Natural killer cell (primary cell): ENCODE results near the gene CDK14. TPM values are rescaled to one million over a fixed set of nuclear protein-coding genes. Genes with fewer than 3 reads are reported as not detected.

Experiments used
- ATAC-seq, 3 donors: fragments of 150-1000 bp in 2 of 3; fragments of 200-7000 bp in 1 of 3; cut with Tn5 transposase; 1 replicate in 1 of 3; 2 replicates in 2 of 3; pipeline ENCODE4 v1.10.0; 2021; ENCODE audit warnings: mild to moderate bottlenecking in 2 of 3, moderate library complexity in 2 of 3
- DNase-seq, 2 donors: peaks; one replicate each; pipeline versions ENCODE4 v3.0.0 to v3.0.0-alpha.2; 2013 to 2021; ENCODE audit warnings: mixed read lengths in 1 of 2
- H3K27ac ChIP-seq: one replicate; pipeline ENCODE4 v1.5.1; 2013; ENCODE audit warnings: mild to moderate bottlenecking, low read length
- H3K27me3 ChIP-seq: one replicate; pipeline ENCODE4 v1.6.1; 2013; ENCODE audit warnings: low read length; ENCODE audit not compliant: control insufficient read depth, insufficient read depth
- H3K36me3 ChIP-seq: one replicate; pipeline ENCODE4 v1.6.1; 2013; ENCODE audit warnings: low read length; ENCODE audit not compliant: control insufficient read depth, insufficient read depth
- H3K4me1 ChIP-seq: one replicate; pipeline ENCODE4 v1.6.1; 2013; ENCODE audit warnings: low read length; ENCODE audit not compliant: control insufficient read depth, insufficient read depth
- H3K4me3 ChIP-seq: one replicate; pipeline ENCODE4 v1.5.1; 2013; ENCODE audit warnings: low read length
- H3K9me3 ChIP-seq: one replicate; pipeline ENCODE4 v1.6.1; 2013; ENCODE audit warnings: low read length; ENCODE audit not compliant: control insufficient read depth, insufficient read depth
- H3K27ac Mint-ChIP-seq, 2 donors: one replicate each; pipeline ENCODE4 v1.8.0; 2022; ENCODE audit warnings: mild to moderate bottlenecking in 2 of 2, mixed read lengths in 2 of 2, moderate library complexity in 1 of 2
- H3K27me3 Mint-ChIP-seq, 2 donors: one replicate each; pipeline ENCODE4 v1.8.0; 2022; ENCODE audit warnings: low read depth in 2 of 2, mixed read lengths in 2 of 2
- H3K36me3 Mint-ChIP-seq: one replicate; pipeline ENCODE4 v1.8.0; 2022; ENCODE audit warnings: mixed read lengths
- H3K4me1 Mint-ChIP-seq, 2 donors: one replicate each; pipeline ENCODE4 v1.8.0; 2022; ENCODE audit warnings: mixed read lengths in 2 of 2
- H3K4me3 Mint-ChIP-seq: one replicate; pipeline ENCODE4 v1.8.0; 2022; ENCODE audit warnings: mild to moderate bottlenecking, moderate library complexity, mixed read lengths
- H3K9me3 Mint-ChIP-seq, 2 donors: one replicate each; pipeline ENCODE4 v1.8.0; 2022; ENCODE audit warnings: mixed read lengths in 2 of 2
- WGBS: methylation state at CpG from one replicate; pipeline ENCODE4 v1.1.7; 2013; ENCODE audit warnings: missing lambda C conversion rate; ENCODE audit not compliant: insufficient coverage; 5-methylcytosine and 5-hydroxymethylcytosine counted together
- intact Hi-C: fragments of 100-400 bp; cut with micrococcal nuclease; formaldehyde crosslinking; loops from one replicate; pipeline ENCODE4 v1.14.2; 2022
- total RNA-seq, 4 donors: library from RNA; stranded (reverse); fragments of 120-200 nt in 1 of 4; gene quantifications; one replicate each; pipeline versions ENCODE4 v1.2.3 to v1.2.4, GENCODE V29; 2013 to 2022
- TF ChIP-seq, protein P1 (sequence below): fragments of 200-600 bp; IDR thresholded peaks from one replicate; pipeline ENCODE4 v1.8.0; 2022; ENCODE audit warnings: antibody characterized with exemption

Gene CDK14
- total RNA-seq, 3 donors from 2014 or later (not counting 1 experiment from before 2014, with no cell fraction given), result 1.2 to 12.5 (median 1.9) TPM

GRCh38 chr7:90931986-90932916 lies 336.1 kb downstream of the CDK14 start:
- no peak overlapping the region for H3K27ac Mint-ChIP-seq
- H3K4me3 ChIP-seq, result no peak overlapping the region
- no peak overlapping the region for H3K4me3 Mint-ChIP-seq
- H3K36me3 ChIP-seq, result no peaks in the 10 kb centered on the region
- DNase-seq (no peak), ATAC-seq (no peak)
- TF ChIP-seq, protein P1, sequence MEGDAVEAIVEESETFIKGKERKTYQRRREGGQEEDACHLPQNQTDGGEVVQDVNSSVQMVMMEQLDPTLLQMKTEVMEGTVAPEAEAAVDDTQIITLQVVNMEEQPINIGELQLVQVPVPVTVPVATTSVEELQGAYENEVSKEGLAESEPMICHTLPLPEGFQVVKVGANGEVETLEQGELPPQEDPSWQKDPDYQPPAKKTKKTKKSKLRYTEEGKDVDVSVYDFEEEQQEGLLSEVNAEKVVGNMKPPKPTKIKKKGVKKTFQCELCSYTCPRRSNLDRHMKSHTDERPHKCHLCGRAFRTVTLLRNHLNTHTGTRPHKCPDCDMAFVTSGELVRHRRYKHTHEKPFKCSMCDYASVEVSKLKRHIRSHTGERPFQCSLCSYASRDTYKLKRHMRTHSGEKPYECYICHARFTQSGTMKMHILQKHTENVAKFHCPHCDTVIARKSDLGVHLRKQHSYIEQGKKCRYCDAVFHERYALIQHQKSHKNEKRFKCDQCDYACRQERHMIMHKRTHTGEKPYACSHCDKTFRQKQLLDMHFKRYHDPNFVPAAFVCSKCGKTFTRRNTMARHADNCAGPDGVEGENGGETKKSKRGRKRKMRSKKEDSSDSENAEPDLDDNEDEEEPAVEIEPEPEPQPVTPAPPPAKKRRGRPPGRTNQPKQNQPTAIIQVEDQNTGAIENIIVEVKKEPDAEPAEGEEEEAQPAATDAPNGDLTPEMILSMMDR, result no peak
- no peaks in the 10 kb centered on the region for H3K27me3 Mint-ChIP-seq
- H3K27me3 ChIP-seq, result no peaks in the 10 kb centered on the region
- no peak overlapping the region for H3K27ac ChIP-seq
- H3K9me3 Mint-ChIP-seq, result peaks cover 2% of the 10 kb centered on the region in 2 donors
- no peaks in the 10 kb centered on the region for H3K4me1 Mint-ChIP-seq
- no peaks in the 10 kb centered on the region for H3K4me1 ChIP-seq
- 84% methylated on average over 5 of the region's 6 CpGs for WGBS
- peaks cover 6% of the 10 kb centered on the region for H3K36me3 Mint-ChIP-seq
- intact Hi-C loops, result no loop called here
- H3K9me3 ChIP-seq, result no peaks in the 10 kb centered on the region

- intact Hi-C loops, result no loop called here
- Mint-ChIP-seq H3K27me3 (no peaks in the 10 kb centered on the region), H3K27ac (no peak overlapping the region), H3K4me3 (no peak overlapping the region), H3K36me3 (peaks cover 6% of the 10 kb centered on the region), H3K4me1 (no peaks in the 10 kb centered on the region), H3K9me3 (no peaks in the 10 kb centered on the region)
- TF ChIP-seq, protein P1, result no peak
- ATAC-seq, result no peak
- Histone ChIP-seq H3K9me3 (no peaks in the 10 kb centered on the region), H3K4me3 (no peak overlapping the region), H3K36me3 (no peaks in the 10 kb centered on the region), H3K4me1 (no peaks in the 10 kb centered on the region), H3K27me3 (no peaks in the 10 kb centered on the region), H3K27ac (no peak overlapping the region)
- DNase-seq, result no peak
- WGBS, result 82% methylated on average over 3 of the region's 3 CpGs
Measured at GRCh38 chr7:90933041-90933440, 336.9 kb downstream of the CDK14 start.

DNA sequence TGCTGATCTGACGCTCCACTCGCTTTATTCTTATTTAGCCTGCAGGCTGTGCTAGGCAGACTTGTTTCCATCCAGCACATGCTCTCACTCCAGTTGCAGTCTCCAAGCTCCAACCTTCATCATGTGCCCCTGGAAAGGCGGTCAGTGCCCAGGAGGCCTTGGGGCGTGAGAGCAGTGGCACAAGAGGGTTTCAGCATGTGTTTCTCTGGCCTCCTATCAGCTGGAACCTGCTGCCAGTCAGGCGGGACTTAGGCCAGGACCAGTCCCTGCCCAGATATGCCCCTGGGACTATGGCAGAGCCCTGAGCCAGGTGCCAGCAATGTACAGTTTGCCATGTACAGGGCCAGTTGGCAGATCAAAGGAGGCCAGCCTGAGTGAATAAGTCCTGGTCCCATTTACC lies 337.9 kb downstream of the CDK14 start:
- H3K36me3 Mint-ChIP-seq, result peaks cover 6% of the 10 kb centered on the region
- Histone ChIP-seq H3K27me3 (no peaks in the 10 kb centered on the region), H3K4me1 (no peaks in the 10 kb centered on the region), H3K36me3 (no peaks in the 10 kb centered on the region), H3K27ac (no peak overlapping the region), H3K4me3 (no peak overlapping the region), H3K9me3 (no peaks in the 10 kb centered on the region)
- no peaks in the 10 kb centered on the region for H3K27me3 Mint-ChIP-seq
- no peak overlapping the region for H3K27ac Mint-ChIP-seq
- H3K9me3 Mint-ChIP-seq, result no peaks in the 10 kb centered on the region
- intact Hi-C loops, result no loop called here
- no peak overlapping the region for H3K4me3 Mint-ChIP-seq
- DNase-seq (no peak), ATAC-seq (no peak)
- 93% methylated on average over 5 of the region's 5 CpGs for WGBS
- TF ChIP-seq, protein P1, result no peak
- H3K4me1 Mint-ChIP-seq, result no peaks in the 10 kb centered on the region
